Muscle layer of colon (tissue), 2 donors: ENCODE measurements around the gene PADI4.
"Not testable (repeated sequence)": the region's sequence is repeated elsewhere in the genome, so short reads cannot be mapped to it uniquely, and the experiment has no call there.

Experiments
- H3K27ac ChIP-seq: one replicate; pipeline ENCODE4 v1.7.0; 2013; ENCODE audit warnings: low read depth, mild to moderate bottlenecking, low read length, moderate library complexity
- H3K27me3 ChIP-seq, 2 donors: one replicate each; pipeline ENCODE4 v1.7.0; 2013; ENCODE audit warnings: low read length in 2 of 2, mild to moderate bottlenecking in 2 of 2; ENCODE audit not compliant: insufficient read depth in 2 of 2, control insufficient read depth in 1 of 2
- H3K36me3 ChIP-seq: one replicate; pipeline ENCODE4 v1.7.0; 2013; ENCODE audit warnings: mild to moderate bottlenecking, low read length; ENCODE audit not compliant: insufficient read depth
- H3K4me1 ChIP-seq: one replicate; pipeline ENCODE4 v1.7.0; 2013; ENCODE audit warnings: mild to moderate bottlenecking, low read length; ENCODE audit not compliant: insufficient read depth
- H3K4me3 ChIP-seq, 2 donors: one replicate each; pipeline ENCODE4 v1.7.0; 2013; ENCODE audit warnings: low read length in 2 of 2, low read depth in 1 of 2, mild to moderate bottlenecking in 1 of 2, moderate library complexity in 1 of 2
- H3K9ac ChIP-seq: one replicate; pipeline ENCODE4 v1.7.0; 2013; ENCODE audit warnings: low read length
- H3K9me3 ChIP-seq: one replicate; pipeline ENCODE4 v1.7.0; 2013; ENCODE audit warnings: mild to moderate bottlenecking, low read length
- donor health status: abdominal sarcoma.
- donor health status: Adenocarcinoma of cecum.

The PADI4 gene

GRCh38 chr1:17318262-17318661 lies 10.3 kb downstream of the PADI4 start:
- H3K36me3 ChIP-seq, result no peaks in the 10 kb centered on the region
- no peaks in the 10 kb centered on the region for H3K9me3 ChIP-seq
- no peak overlapping the region for H3K27ac ChIP-seq
- H3K4me1 ChIP-seq, result no peaks in the 10 kb centered on the region
- no peak overlapping the region for H3K4me3 ChIP-seq
- H3K9ac ChIP-seq, result no peak overlapping the region
- no peaks in the 10 kb centered on the region for H3K27me3 ChIP-seq

GRCh38 chr1:17319561-17320350 lies 11.8 kb downstream of the PADI4 start:
- no peaks in the 10 kb centered on the region for H3K4me1 ChIP-seq
- no peaks in the 10 kb centered on the region for H3K9me3 ChIP-seq
- H3K9ac ChIP-seq, result no peak overlapping the region
- H3K36me3 ChIP-seq, result no peaks in the 10 kb centered on the region
- H3K27ac ChIP-seq, result no peak overlapping the region
- no peaks in the 10 kb centered on the region for H3K27me3 ChIP-seq
- no peak overlapping the region for H3K4me3 ChIP-seq

GRCh38 chr1:17321857-17322390 lies 13.9 kb downstream of the PADI4 start:
- not testable (repeated sequence) for H3K36me3 ChIP-seq, H3K4me1 ChIP-seq, H3K9me3 ChIP-seq, H3K4me3 ChIP-seq, H3K27me3 ChIP-seq, H3K27ac ChIP-seq, H3K9ac ChIP-seq

GRCh38 chr1:17328855-17329254 lies 20.9 kb downstream of the PADI4 start:
- no peak overlapping the region for H3K27ac ChIP-seq
- peaks cover 0 to 5% of the 10 kb centered on the region in 2 donors for H3K27me3 ChIP-seq
- H3K9me3 ChIP-seq, result no peaks in the 10 kb centered on the region
- no peak overlapping the region for H3K9ac ChIP-seq
- no peaks in the 10 kb centered on the region for H3K36me3 ChIP-seq
- no peak overlapping the region for H3K4me3 ChIP-seq
- no peaks in the 10 kb centered on the region for H3K4me1 ChIP-seq

DNA sequence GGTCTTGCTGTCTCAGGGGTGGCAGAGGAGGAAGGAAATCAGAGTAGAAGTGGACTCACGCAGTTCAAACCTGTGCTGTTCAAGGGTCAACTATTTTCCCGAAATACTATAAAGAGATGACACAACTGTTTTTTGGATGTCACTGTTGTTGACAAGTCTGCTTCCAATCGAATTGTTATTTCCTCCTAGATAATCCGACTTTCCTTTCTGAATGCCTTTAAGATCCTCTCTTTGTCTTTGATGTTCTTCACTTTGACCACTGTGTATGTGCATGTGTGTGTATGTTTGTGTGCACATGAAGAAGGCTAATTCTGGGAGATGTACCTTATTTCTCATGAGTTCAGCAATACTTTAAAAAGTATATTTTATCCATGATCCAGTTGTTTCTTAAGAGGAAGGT lies 21.6 kb downstream of the PADI4 start:
- H3K27ac ChIP-seq, result no peak overlapping the region
- H3K9me3 ChIP-seq, result no peaks in the 10 kb centered on the region
- H3K36me3 ChIP-seq, result no peaks in the 10 kb centered on the region
- H3K27me3 ChIP-seq, result peaks cover 0 to 5% of the 10 kb centered on the region in 2 donors
- H3K4me1 ChIP-seq, result no peaks in the 10 kb centered on the region
- H3K4me3 ChIP-seq, result no peak overlapping the region
- no peak overlapping the region for H3K9ac ChIP-seq

DNA sequence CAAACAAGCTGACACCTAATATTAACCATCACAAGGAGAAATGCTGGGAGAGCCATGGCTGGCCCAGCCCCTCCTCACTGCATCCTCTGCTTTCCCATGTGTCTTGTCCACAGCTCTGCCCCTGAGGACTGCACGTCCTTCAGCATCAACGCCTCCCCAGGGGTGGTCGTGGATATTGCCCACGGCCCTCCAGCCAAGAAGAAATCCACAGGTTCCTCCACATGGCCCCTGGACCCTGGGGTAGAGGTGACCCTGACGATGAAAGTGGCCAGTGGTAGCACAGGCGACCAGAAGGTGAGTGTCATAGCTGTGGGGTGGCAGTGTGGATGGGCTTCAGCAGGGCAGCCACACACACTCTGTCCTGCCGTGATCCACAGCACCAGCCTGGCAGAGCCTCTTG lies 22.9 kb downstream of the PADI4 start:
- Histone ChIP-seq H3K4me3 (no peak overlapping the region), H3K27ac (no peak overlapping the region), H3K9me3 (no peaks in the 10 kb centered on the region), H3K27me3 (peaks cover 0 to 8% of the 10 kb centered on the region in 2 donors), H3K4me1 (no peaks in the 10 kb centered on the region), H3K36me3 (no peaks in the 10 kb centered on the region), H3K9ac (no peak overlapping the region)

GRCh38 chr1:17333081-17333480 lies 25.1 kb downstream of the PADI4 start:
- no peak overlapping the region for H3K9ac ChIP-seq
- no peaks in the 10 kb centered on the region for H3K9me3 ChIP-seq
- H3K27ac ChIP-seq, result no peak overlapping the region
- no peaks in the 10 kb centered on the region for H3K36me3 ChIP-seq
- no peak overlapping the region for H3K4me3 ChIP-seq
- no peaks in the 10 kb centered on the region for H3K4me1 ChIP-seq
- H3K27me3 ChIP-seq, result peaks cover 0 to 9% of the 10 kb centered on the region in 2 donors

DNA sequence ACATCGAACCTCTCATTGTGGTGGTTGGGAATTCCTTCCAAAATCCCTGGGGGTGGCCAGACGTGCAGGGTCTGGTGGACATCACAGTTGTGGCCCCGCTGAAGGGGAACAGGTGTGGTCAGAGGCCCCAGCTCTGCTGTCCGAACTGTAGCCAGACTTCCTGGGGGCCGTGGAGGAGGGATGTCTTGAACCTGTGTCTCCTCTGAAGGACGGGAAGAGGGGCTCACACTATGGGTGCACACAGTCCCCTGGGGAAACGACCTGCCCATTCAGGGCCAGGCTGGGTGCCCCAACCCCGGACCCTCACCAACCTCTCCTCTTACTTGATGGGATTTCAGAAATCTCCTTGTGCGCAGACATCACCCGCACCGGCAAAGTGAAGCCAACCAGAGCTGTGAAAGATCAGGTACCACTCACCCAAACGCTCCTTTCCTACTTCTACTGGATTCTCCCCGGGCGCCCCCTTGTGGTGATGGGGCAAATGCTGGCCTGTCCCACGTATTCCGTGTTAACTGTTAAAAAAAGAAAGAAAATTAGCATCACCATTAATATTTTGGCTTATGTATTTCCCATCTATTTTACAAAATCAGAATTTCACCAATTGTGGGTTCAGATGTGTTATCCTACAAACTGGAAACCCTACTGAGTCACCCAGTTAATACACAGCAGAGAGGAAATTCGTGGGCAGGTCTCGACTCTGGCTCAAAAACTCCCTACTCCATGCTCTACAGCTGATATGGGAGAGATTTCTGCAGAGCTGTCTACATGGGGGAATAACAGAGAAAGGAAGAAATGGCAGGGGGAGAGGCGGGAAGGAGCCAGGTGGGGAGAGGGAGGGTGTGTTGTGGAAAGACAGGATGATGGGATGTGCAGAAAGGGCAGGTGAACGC lies 28.1 kb downstream of the PADI4 start:
- no peak overlapping the region for H3K4me3 ChIP-seq
- H3K36me3 ChIP-seq, result no peaks in the 10 kb centered on the region

GRCh38 chr1:17338706-17339493 lies 30.9 kb downstream of the PADI4 start:
- H3K4me3 ChIP-seq, result no peak overlapping the region
- H3K4me1 ChIP-seq, result no peaks in the 10 kb centered on the region
- H3K27ac ChIP-seq, result no peak overlapping the region
- H3K9ac ChIP-seq, result no peak overlapping the region
- no peaks in the 10 kb centered on the region for H3K9me3 ChIP-seq
- H3K36me3 ChIP-seq, result no peaks in the 10 kb centered on the region
- H3K27me3 ChIP-seq, result peaks cover 0 to 4% of the 10 kb centered on the region in 2 donors

More for the DNA sequence above, 28.1 kb downstream of the PADI4 start:
- Histone ChIP-seq H3K9ac (no peak overlapping the region), H3K4me1 (no peaks in the 10 kb centered on the region), H3K9me3 (no peaks in the 10 kb centered on the region), H3K27ac (no peak overlapping the region), H3K27me3 (peaks cover 0 to 4% of the 10 kb centered on the region in 2 donors)

- no peak overlapping the region for H3K4me3 ChIP-seq
- H3K27ac ChIP-seq, result no peak overlapping the region
- H3K9me3 ChIP-seq, result no peaks in the 10 kb centered on the region
- no peak overlapping the region for H3K9ac ChIP-seq
- no peaks in the 10 kb centered on the region for H3K4me1 ChIP-seq
- H3K27me3 ChIP-seq, result peaks cover 0 to 4% of the 10 kb centered on the region in 2 donors
- H3K36me3 ChIP-seq, result no peaks in the 10 kb centered on the region
These were observed 31.5 kb downstream of the PADI4 start for GRCh38 chr1:17339521-17339920.

- H3K36me3 ChIP-seq, result no peaks in the 10 kb centered on the region
These were observed 32.4 kb downstream of the PADI4 start for GRCh38 chr1:17340358-17340757.

More at GRCh38 chr1:17340358-17340757, 32.4 kb downstream of the PADI4 start:
- H3K9me3 ChIP-seq, result no peaks in the 10 kb centered on the region
- H3K27me3 ChIP-seq, result peaks cover 0 to 4% of the 10 kb centered on the region in 2 donors
- H3K27ac ChIP-seq, result no peak overlapping the region
- no peaks in the 10 kb centered on the region for H3K4me1 ChIP-seq
- no peak overlapping the region for H3K9ac ChIP-seq
- no peak overlapping the region for H3K4me3 ChIP-seq
